ENCODE measurements around the gene TNS4. TPM values are rescaled to one million over a fixed set of nuclear protein-coding genes. Genes with fewer than 3 reads are reported as not detected.
A peak's percentile ranks its signal among the peaks of the same experiment; 100 is the strongest.

Gene TNS4
- polyA plus RNA-seq, 2 of the 4 experiments (the other 2 are of a cell fraction), result 24.2 to 73.5 TPM

DNA sequence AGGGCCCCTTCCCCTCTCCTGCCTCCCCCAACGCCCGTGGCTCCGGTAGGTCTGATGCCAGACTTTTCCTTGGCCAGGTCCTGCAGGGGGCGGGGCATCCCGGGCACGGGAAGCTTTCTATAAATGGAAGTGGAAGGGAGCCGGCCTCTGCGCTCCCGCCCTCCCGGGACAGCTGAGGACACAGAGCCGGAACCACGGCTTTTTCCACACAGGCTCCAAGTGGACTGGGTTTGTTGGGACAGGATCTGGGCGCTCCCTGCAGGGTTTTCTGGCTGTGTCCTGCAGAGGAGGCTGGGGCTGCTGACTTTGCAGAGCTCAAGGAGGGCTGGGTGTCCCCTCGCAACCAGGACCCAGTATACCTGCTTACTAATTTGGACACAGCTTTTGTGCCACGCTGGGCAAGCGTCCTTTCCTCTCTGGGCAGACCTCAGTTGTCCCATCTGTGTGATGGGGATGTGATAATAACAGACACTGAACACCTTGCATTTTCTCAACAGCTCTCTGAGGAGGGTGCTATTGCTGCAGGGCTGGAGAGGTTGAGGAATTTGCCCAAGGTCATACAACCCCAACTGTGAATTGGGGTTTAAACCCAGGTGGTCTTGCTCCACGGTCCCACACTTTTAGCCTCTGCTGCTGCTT is 1.8 kb downstream of the TNS4 start:
- Histone ChIP-seq H3K4me2 (peak overlapping the region; percentile 94), H3K27ac (peak overlapping the region; percentile 96 to 97), H3K4me1 (peaks cover 71% of the 10 kb centered on the region), H3K9me3 (no peaks in the 10 kb centered on the region), H3K4me3 (peak overlapping the region; percentile 60)
- POLR2A ChIA-PET, result interaction anchor here (0.8 to 1.6 kb wide), 22 partner anchors 9 to 1189 kb away, joined by 3 to 15 read pairs (median 4); partner anchors contain the start of gene IGFBP4
- ATAC-seq (peak; percentile 77 to 80), FAIRE-seq (peak; percentile 13), DNase-seq (ENCODE audit: low read depth in 1 of 2, low spot score in 1 of 2) (peak; percentile 85 to 88)
- CTCF ChIA-PET, result interaction anchor here (0.5 to 7.7 kb wide), 18 partner anchors 8 to 385 kb away, joined by 3 to 91 read pairs (median 4); no protein-coding TSS in a partner anchor
- 5% methylated on average over 13 of the region's 17 CpGs for WGBS (ENCODE audit: missing lambda C conversion rate)
- TF ChIP-seq HOXA7 (CRISPR knock-in tag; IDR thresholded peaks at IDR 0.05) (0 out of 2 replicates have a peak, but pooled peaks have one; percentile 89), MAX (IDR thresholded peaks at IDR 0.05) (peak; percentile 63), FOSL2 (IDR thresholded peaks at IDR 0.05) (no peak), FOSL2 (CRISPR knock-in tag; IDR thresholded peaks at IDR 0.05) (peak; percentile 20; the same call in 1 of the 2 replicates), ZC3H11A (IDR thresholded peaks at IDR 0.05) (no peak), FOSB (CRISPR knock-in tag; IDR thresholded peaks at IDR 0.05) (peak; percentile 11; the same call in 1 of the 2 replicates), JUN (IDR thresholded peaks at IDR 0.05) (peak; percentile 66 to 85; a peak in 3 of 5 replicates), EP300 (IDR thresholded peaks at IDR 0.05) (no peak), ZFP36 (IDR thresholded peaks at IDR 0.05; ENCODE audit: borderline replicate concordance, partially characterized antibody) (no peak), HOXB13 (CRISPR knock-in tag; IDR thresholded peaks at IDR 0.05; ENCODE audit: low read depth) (peak; percentile 20; the same call in 1 of the 2 replicates), FOXS1 (CRISPR knock-in tag; IDR thresholded peaks at IDR 0.05) (no peak), HEYL (CRISPR knock-in tag; IDR thresholded peaks at IDR 0.05) (no peak), MAFK (IDR thresholded peaks at IDR 0.05; ENCODE audit: partially characterized antibody) (peak; percentile 49), USF2 (IDR thresholded peaks at IDR 0.05) (no peak), CEBPB (IDR thresholded peaks at IDR 0.05) (no peak), KDM5A (IDR thresholded peaks at IDR 0.05) (no peak), TP53 (CRISPR knock-in tag; IDR thresholded peaks at IDR 0.05) (0 out of 2 replicates have a peak, but pooled peaks have one; percentile 65), RARB (CRISPR knock-in tag; IDR thresholded peaks at IDR 0.05) (no peak), HMGXB4 (CRISPR knock-in tag; IDR thresholded peaks at IDR 0.05; ENCODE audit: borderline replicate concordance) (no peak), NR3C1 (IDR thresholded peaks at IDR 0.05) (no peak), HDAC2 (IDR thresholded peaks at IDR 0.05) (0 out of 2 replicates have a peak, but pooled peaks have one; percentile 62), CHD4 (IDR thresholded peaks at IDR 0.05; ENCODE audit: borderline replicate concordance) (0 out of 2 replicates have a peak, but pooled peaks have one; percentile 58), MYC (IDR thresholded peaks at IDR 0.05; ENCODE audit: borderline replicate concordance, low read length) (no peak), PBX3 (IDR thresholded peaks at IDR 0.05) (peak; percentile 77; the same call in 1 of the 2 replicates), SREBF2 (IDR thresholded peaks at IDR 0.05) (no peak), HOXB5 (CRISPR knock-in tag; IDR thresholded peaks at IDR 0.05) (no peak), SMC3 (IDR thresholded peaks at IDR 0.05) (peak; percentile 38; the same call in 2 of the 3 replicates), CBX2 (IDR thresholded peaks at IDR 0.05; ENCODE audit: borderline replicate concordance, low read depth) (no peak), CHD2 (IDR thresholded peaks at IDR 0.05; ENCODE audit: low read length, partially characterized antibody) (no peak)
- TF ChIP-seq, protein P1, sequence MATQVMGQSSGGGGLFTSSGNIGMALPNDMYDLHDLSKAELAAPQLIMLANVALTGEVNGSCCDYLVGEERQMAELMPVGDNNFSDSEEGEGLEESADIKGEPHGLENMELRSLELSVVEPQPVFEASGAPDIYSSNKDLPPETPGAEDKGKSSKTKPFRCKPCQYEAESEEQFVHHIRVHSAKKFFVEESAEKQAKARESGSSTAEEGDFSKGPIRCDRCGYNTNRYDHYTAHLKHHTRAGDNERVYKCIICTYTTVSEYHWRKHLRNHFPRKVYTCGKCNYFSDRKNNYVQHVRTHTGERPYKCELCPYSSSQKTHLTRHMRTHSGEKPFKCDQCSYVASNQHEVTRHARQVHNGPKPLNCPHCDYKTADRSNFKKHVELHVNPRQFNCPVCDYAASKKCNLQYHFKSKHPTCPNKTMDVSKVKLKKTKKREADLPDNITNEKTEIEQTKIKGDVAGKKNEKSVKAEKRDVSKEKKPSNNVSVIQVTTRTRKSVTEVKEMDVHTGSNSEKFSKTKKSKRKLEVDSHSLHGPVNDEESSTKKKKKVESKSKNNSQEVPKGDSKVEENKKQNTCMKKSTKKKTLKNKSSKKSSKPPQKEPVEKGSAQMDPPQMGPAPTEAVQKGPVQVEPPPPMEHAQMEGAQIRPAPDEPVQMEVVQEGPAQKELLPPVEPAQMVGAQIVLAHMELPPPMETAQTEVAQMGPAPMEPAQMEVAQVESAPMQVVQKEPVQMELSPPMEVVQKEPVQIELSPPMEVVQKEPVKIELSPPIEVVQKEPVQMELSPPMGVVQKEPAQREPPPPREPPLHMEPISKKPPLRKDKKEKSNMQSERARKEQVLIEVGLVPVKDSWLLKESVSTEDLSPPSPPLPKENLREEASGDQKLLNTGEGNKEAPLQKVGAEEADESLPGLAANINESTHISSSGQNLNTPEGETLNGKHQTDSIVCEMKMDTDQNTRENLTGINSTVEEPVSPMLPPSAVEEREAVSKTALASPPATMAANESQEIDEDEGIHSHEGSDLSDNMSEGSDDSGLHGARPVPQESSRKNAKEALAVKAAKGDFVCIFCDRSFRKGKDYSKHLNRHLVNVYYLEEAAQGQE (IDR thresholded peaks at IDR 0.05), result no peak
- TF ChIP-seq, protein P2, sequence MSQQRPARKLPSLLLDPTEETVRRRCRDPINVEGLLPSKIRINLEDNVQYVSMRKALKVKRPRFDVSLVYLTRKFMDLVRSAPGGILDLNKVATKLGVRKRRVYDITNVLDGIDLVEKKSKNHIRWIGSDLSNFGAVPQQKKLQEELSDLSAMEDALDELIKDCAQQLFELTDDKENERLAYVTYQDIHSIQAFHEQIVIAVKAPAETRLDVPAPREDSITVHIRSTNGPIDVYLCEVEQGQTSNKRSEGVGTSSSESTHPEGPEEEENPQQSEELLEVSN (IDR thresholded peaks at IDR 0.05; ENCODE audit: borderline replicate concordance, low read depth), result peak; percentile 80
- TF ChIP-seq, protein P3, sequence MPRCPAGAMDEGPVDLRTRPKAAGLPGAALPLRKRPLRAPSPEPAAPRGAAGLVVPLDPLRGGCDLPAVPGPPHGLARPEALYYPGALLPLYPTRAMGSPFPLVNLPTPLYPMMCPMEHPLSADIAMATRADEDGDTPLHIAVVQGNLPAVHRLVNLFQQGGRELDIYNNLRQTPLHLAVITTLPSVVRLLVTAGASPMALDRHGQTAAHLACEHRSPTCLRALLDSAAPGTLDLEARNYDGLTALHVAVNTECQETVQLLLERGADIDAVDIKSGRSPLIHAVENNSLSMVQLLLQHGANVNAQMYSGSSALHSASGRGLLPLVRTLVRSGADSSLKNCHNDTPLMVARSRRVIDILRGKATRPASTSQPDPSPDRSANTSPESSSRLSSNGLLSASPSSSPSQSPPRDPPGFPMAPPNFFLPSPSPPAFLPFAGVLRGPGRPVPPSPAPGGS (IDR thresholded peaks at IDR 0.05), result peak; percentile 58; the same call in 1 of the 3 replicates
